GM08714 (cell line): Measurements from ENCODE around the gene ASB10.

Experiments used
- H3K4me3 ChIP-seq: fragments of 200-500 bp; sonication (Bioruptor generic); 2 replicates; pipeline ENCODE4 v1.5.1; 2014; ENCODE audit warnings: mild to moderate bottlenecking, low read length, inconsistent platforms
- ZNF274 ChIP-seq: IDR thresholded peaks from 2 replicates; pipeline ENCODE4 v1.6.1; 2012; ENCODE audit warnings: mild to moderate bottlenecking, low read depth, low read length

The ASB10 gene

DNA sequence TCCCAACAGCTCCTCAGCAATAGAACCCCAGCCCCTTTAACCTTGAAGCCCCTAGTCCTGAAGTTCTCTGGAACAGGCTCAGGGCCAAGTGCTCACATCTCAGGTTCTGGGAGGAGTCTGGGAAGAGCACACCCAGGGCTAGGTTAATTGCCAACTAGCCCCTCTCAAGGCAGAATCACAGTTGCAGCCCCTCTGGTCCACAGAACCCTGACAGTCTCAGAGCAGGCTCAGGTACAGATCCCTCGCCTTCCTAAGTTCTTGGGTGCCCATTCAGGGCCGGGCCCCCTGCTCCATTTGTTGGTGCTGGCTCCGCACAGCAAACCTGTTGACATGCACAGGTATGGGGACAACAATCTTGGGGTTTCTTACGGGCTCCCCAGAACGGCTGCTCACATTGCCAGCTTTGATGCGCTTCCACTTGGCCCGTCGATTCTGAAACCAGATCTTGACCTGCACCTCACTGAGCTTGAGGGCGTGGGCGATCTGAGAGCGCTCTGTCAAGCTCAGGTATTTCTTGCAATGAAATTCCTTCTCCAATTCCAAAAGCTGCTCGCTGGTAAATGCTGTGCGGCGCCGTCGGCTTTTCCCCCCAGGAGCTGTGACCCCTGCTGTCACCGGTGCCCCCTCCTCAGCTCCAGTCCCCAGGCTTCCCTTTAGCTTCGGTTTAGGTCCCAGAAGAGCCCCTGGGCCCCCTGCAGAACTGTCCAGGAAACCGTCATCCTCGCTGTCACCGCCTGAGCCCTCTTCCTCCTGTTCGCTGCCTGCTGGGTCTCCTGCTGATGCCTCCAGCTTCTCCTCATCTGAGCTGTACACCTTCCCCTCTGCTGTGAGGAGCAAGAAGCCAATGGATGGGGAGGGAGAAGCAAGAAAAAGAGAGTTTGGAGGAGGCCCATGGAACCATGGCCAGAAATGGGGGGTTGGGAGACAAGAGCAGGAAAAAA is 38.5 kb downstream of the ASB10 start:
- H3K4me3 ChIP-seq = no peak overlapping the region
- no peak for TF ChIP-seq ZNF274

DNA sequence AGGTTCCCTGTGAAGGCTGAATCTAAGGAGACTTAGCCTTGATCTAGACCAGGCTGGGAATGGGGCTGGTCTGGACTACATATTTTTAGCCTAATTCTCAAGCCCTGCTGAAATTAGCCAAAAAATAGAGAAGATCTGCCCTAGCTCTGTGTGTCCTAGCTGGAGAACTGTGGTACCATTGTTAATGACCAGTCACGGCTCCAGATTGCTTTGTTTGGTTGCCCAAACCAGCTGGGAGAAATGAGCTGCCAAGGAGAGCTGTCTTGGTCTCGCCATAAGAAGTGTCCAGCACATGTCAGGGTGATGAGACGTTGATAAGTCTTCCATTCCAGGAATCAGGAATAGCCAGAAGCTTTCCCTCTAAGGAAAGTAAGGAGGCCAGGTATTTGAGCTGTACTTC is 40.3 kb downstream of the ASB10 start:
- TF ChIP-seq ZNF274 = no peak
- no peak overlapping the region for H3K4me3 ChIP-seq

DNA sequence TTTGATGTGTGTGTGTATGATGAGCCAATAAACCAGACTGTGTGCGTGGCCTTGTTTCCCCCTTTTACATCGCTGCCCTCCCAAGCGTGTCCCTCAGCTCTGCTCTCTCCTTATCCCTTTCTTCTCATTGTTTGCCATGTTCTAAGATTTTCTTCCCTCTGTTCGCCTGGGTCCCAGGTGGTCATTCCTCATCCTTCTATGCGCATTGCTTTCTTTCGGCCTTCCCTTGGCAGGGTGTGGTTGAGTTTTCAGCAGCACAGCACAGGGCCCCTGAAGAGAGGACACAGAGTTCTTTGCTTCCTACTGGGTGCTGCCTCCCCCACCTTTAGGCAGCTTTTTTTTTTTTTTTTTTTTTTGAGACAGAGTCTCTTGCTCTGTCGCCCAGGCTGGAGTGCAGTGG is 42.7 kb downstream of the ASB10 start:
- no peak for TF ChIP-seq ZNF274
- H3K4me3 ChIP-seq = no peak overlapping the region

DNA sequence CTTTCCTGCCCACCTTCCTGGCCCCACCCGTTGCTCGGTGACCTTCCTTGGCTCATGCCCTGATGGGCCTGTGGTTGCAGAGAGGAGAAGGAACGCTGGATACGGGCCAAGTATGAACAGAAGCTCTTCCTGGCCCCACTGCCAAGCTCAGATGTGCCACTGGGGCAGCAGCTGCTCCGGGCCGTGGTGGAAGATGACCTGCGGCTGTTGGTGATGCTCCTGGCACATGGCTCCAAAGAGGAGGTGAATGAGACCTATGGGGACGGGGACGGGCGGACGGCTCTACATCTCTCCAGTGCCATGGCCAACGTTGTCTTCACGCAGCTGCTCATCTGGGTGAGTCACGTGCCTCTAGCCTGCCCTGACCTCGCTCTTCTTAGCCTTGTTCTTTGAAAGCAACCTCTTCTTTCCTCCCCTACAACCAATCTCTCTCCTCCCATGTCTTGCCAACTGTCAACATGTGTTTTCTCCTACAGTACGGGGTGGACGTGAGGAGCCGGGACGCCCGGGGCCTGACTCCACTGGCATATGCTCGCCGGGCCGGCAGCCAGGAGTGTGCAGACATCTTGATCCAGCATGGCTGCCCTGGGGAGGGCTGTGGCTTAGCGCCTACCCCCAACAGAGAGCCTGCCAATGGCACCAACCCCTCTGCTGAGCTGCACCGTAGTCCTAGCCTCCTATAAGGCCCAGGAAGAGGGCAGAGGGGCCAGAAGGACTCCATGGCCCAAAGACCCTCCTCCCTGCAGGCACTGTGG is 43.6 kb downstream of the ASB10 start:
- no peak overlapping the region for H3K4me3 ChIP-seq
- no peak for TF ChIP-seq ZNF274

GRCh38 chr7:151142686-151143040 is 44.4 kb downstream of the ASB10 start:
- TF ChIP-seq ZNF274 = no peak

DNA sequence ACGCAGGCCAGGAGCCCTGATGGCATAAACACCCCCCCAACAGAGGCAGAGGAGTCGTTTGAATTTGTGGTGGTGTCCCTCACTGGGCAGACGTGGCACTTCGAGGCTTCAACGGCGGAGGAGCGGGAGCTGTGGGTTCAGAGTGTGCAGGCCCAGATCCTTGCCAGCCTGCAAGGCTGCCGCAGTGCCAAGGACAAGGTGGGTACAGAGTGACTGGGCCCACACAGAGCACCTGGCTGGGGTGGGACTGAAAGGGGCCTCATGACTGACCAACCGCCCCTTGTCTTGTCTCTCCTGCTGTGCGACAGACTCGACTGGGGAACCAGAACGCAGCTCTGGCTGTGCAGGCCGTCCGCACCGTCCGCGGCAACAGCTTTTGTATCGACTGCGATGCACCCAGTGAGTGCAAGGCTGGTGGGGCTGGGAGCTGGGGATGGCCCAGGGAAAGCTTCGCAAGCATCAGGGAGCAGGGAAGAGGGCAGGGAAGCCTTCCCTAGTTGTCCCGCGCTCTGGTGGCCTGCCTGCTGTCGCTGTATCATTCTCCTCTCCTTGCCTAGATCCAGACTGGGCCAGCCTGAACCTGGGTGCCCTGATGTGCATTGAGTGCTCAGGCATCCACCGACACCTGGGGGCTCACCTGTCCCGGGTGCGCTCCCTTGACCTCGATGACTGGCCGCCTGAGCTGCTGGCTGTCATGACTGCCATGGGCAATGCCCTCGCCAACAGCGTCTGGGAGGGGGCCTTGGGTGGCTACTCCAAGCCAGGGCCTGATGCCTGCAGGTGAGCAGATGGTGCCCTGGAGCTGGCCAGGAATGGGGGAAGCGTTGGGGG is 45.0 kb downstream of the ASB10 start:
- no peak for TF ChIP-seq ZNF274
- no peak overlapping the region for H3K4me3 ChIP-seq

More at GRCh38 chr7:151142686-151143040, 44.4 kb downstream of the ASB10 start:
- H3K4me3 ChIP-seq = no peak overlapping the region

- no peak for TF ChIP-seq ZNF274
- H3K4me3 ChIP-seq = no peak overlapping the region
Observed at GRCh38 chr7:151141311-151141854, 45.7 kb downstream of the ASB10 start.

DNA sequence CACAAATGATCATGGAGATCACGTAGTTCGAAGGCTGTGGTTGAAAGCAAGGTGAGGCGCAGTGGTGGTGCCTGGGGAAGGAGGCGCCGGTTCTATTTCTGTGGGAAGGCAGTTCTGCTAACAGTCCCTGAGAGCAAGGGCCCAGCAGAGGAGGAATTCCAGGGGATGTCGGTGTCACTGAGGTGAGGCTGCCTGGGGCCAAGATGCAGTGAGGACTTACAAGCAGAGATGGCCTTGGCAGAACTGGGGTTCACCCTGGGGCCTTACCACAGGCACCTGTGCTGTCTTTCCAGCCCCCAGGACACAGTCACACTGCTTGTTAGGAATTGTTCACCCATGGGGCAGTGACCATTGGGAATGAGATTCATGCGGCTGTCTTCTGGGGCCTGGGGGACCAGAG is 46.2 kb downstream of the ASB10 start:
- no peak for TF ChIP-seq ZNF274
- H3K4me3 ChIP-seq = no peak overlapping the region

GRCh38 chr7:151139791-151140190 is 47.3 kb downstream of the ASB10 start:
- TF ChIP-seq ZNF274 = no peak
- H3K4me3 ChIP-seq = no peak overlapping the region

DNA sequence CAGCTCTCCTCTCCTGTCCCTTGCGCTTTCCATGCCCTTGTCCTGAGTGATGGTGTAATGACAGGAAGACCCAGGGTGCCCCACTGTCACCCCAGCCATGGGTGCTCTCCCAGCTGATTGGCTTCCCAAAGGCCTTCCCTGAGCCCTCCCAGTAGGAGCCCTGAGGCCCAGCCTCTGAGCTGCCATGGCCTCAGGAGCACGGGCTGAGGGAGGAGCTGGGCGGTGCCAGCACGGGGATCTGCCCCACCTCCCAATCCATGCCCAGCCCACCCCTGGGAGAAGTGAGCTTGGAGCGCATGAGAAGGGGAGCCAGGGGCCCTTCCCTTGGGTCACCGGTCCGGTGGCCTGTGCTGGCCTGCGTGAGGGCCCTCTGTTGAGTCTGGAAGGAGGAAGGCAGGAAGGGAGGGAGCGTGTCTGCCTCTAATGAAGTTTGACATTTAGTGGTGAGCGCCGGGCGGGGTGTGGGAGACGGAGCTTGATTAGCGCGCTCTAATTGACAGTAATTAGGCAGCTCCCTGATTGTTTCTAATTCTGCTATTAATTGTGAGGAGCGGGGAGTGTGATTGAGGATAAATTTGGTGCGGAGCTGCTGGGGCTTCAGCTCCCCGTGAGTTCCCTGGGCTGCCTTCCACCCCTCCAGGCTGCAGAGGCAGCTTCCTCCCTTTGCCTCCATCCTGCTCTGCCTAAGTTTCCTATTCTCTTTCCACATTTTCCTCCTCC is 47.8 kb downstream of the ASB10 start:
- H3K4me3 ChIP-seq = no peak overlapping the region
- TF ChIP-seq ZNF274 = no peak

GRCh38 chr7:151138153-151138851 is 48.7 kb downstream of the ASB10 start:
- no peak for TF ChIP-seq ZNF274
- no peak overlapping the region for H3K4me3 ChIP-seq

- no peak for TF ChIP-seq ZNF274
Observed at GRCh38 chr7:151137791-151138152, 49.3 kb downstream of the ASB10 start.

DNA sequence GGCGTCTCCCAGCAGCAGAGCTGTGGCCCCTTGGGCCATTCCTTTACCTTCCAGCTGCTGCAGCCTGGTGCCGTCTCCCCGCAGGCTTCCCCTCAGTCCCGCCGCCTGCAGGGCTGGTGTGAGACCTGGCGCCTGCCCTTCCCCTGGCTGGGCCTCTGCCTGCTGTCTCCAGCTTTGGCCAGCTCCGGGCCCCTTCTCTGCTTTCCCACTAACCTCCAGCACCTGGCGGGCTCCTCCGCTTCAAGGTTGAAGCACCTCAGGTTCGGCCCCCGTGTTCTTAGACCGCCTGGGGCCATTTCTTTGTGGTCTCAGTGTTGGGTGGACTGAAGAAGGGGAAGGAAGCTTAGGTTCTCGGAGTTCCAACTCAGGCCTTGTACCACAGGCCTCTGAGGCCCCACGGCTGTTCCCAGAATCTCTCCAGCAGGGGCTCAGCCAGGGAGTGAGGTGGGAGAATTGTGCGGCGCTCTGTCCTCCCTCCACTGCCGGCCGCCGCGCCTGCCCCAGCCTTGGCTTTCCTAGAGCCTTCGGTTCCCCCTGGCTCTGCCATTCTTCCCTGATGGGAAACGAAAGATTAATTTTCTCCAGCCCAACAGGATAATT is 49.9 kb downstream of the ASB10 start:
- TF ChIP-seq ZNF274 = no peak
- H3K4me3 ChIP-seq = no peak overlapping the region

More at GRCh38 chr7:151137791-151138152, 49.3 kb downstream of the ASB10 start:
- H3K4me3 ChIP-seq = no peak overlapping the region
